WERI-Rb-1 (cell line): ENCODE measurements around the gene FHOD3.

Experiments
- DNase-seq: peaks from one replicate; pipeline ENCODE4 v3.0.0-alpha.2; 2020
- H3K27ac ChIP-seq: fragments of 250-450 bp; sonication (Bioruptor Pico); 2 replicates; pipeline ENCODE4 v1.5.1; 2020; ENCODE audit warnings: mild to moderate bottlenecking, moderate library complexity
- H3K27me3 ChIP-seq: fragments of 250-450 bp; sonication (Bioruptor Pico); 2 replicates; pipeline ENCODE4 v1.5.1; 2021; ENCODE audit warnings: mild to moderate bottlenecking, low read depth, moderate library complexity; ENCODE audit not compliant: insufficient read depth, severe bottlenecking
- H3K36me3 ChIP-seq: fragments of 250-450 bp; sonication (Bioruptor Pico); 2 replicates; pipeline ENCODE4 v1.5.1; 2020; ENCODE audit warnings: mild to moderate bottlenecking, moderate library complexity
- H3K4me3 ChIP-seq: 2 replicates; pipeline ENCODE4 v1.5.1; 2011; ENCODE audit warnings: low read depth, mild to moderate bottlenecking, control low read depth, low read length
- H3K9me3 ChIP-seq: fragments of 250-450 bp; sonication (Bioruptor Pico); 2 replicates; pipeline ENCODE4 v1.5.1; 2021; ENCODE audit warnings: mild to moderate bottlenecking, moderate library complexity; ENCODE audit not compliant: severe bottlenecking
- CTCF ChIP-seq: IDR thresholded peaks from 2 replicates; pipeline ENCODE4 v1.5.1; 2011; ENCODE audit warnings: low read depth, mild to moderate bottlenecking, control low read depth, inconsistent platforms, low read length

The FHOD3 gene

DNA sequence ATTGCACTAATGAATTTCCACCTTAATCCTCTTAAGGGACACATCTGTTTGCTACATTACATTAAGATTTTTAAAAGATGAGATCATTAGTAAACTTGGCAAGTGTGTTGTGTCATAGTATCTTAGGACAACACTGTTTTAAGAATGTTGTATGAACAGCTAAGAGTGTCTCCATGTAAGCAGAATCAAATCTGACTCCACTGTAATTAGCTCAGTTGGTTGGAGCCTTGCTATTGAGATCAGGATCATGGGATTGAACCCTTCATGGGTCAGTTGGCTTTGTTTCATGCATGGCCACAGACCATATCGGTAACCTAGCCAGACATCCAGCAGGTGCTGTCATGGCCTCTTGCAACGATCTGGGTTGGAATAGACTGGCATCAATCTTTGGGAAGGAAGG lies 5.2 kb downstream of the FHOD3 start:
- peak; percentile 54 for DNase-seq
- Histone ChIP-seq H3K27ac (peak overlapping the region; percentile 58), H3K9me3 (no peaks in the 10 kb centered on the region), H3K36me3 (no peaks in the 10 kb centered on the region), H3K27me3 (peaks cover 3% of the 10 kb centered on the region), H3K4me3 (no peak overlapping the region)
- TF ChIP-seq CTCF, result 0 out of 2 replicates have a peak, but pooled peaks have one; percentile 1

- peak; percentile 61 for DNase-seq
- H3K36me3 ChIP-seq, result no peaks in the 10 kb centered on the region
- H3K27ac ChIP-seq, result peak overlapping the region; percentile 58
- H3K4me3 ChIP-seq, result no peak overlapping the region
- no peaks in the 10 kb centered on the region for H3K9me3 ChIP-seq
- TF ChIP-seq CTCF, result no peak
- peaks cover 3% of the 10 kb centered on the region for H3K27me3 ChIP-seq
Observed at GRCh38 chr18:36303211-36303844, 5.8 kb downstream of the FHOD3 start.

DNA sequence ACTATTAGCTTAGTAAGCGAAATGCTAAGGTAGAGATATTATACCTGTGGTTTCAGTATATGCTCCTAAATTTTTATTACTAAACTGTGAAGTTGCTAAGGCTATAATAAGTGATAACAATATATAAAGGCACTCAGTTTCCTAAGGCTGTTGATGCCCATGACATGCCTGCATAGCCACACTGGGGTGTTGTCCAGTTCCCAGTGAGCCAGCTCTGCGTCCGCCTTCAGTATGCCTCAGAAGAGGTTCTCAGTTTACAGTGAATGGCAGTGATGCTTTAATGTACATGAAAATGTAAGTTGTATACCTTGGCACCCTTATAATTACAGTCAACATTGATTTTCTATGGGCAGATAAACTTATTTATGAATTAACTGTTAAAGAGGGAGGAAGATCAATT lies 7.2 kb downstream of the FHOD3 start:
- no peaks in the 10 kb centered on the region for H3K36me3 ChIP-seq
- H3K27me3 ChIP-seq, result no peaks in the 10 kb centered on the region
- DNase-seq, result no peak

GRCh38 chr18:36305375-36305774 lies 7.9 kb downstream of the FHOD3 start:
- DNase-seq, result no peak
- no peaks in the 10 kb centered on the region for H3K9me3 ChIP-seq
- no peaks in the 10 kb centered on the region for H3K27me3 ChIP-seq
- H3K36me3 ChIP-seq, result no peaks in the 10 kb centered on the region
- H3K27ac ChIP-seq, result no peak overlapping the region
- no peak overlapping the region for H3K4me3 ChIP-seq
- TF ChIP-seq CTCF, result no peak

More for the DNA sequence above, 7.2 kb downstream of the FHOD3 start:
- Histone ChIP-seq H3K4me3 (no peak overlapping the region), H3K9me3 (no peaks in the 10 kb centered on the region), H3K27ac (no peak overlapping the region)
- TF ChIP-seq CTCF, result no peak

GRCh38 chr18:36307513-36307912 lies 10.0 kb downstream of the FHOD3 start:
- no peaks in the 10 kb centered on the region for H3K9me3 ChIP-seq
- no peak for TF ChIP-seq CTCF
- no peak overlapping the region for H3K27ac ChIP-seq
- H3K4me3 ChIP-seq, result no peak overlapping the region
- H3K36me3 ChIP-seq, result no peaks in the 10 kb centered on the region
- DNase-seq, result no peak
- no peaks in the 10 kb centered on the region for H3K27me3 ChIP-seq
